Stomach (tissue), 9 donors: Measurements from ENCODE around the gene NKX6-2. TPM values are rescaled to one million over a fixed set of nuclear protein-coding genes. Genes with fewer than 3 reads are reported as not detected.

ENCODE experiments used
- DNase-seq, 2 donors: peaks; one replicate each; pipeline versions ENCODE4 v3.0.0 to v3.0.0-alpha.2; 2013 to 2019
- H3K27ac ChIP-seq, 5 donors: fragments of 200-600 bp in 4 of 5; sonication (generic) in 4 of 5; one replicate each; pipeline ENCODE4 v1.5.1; 2013 to 2019; ENCODE audit warnings: mild to moderate bottlenecking in 1 of 5, moderate library complexity in 1 of 5
- H3K27me3 ChIP-seq, 3 donors: fragments of 200-600 bp; sonication (generic); one replicate each; pipeline ENCODE4 v1.5.1; 2017 to 2019; ENCODE audit warnings: mixed run types in 1 of 3
- H3K36me3 ChIP-seq, 4 donors: fragments of 200-600 bp; sonication (generic); 1 replicate in 3 of 4; 2 replicates in 1 of 4; pipeline ENCODE4 v1.5.1; 2016 to 2019
- H3K4me1 ChIP-seq, 4 donors: fragments of 200-600 bp; sonication (generic); one replicate each; pipeline ENCODE4 v1.5.1; 2016 to 2019
- H3K4me3 ChIP-seq, 4 donors: fragments of 200-600 bp; sonication (generic) in 3 of 4; one replicate each; pipeline ENCODE4 v1.5.1; 2016 to 2019; ENCODE audit warnings: mild to moderate bottlenecking in 1 of 4
- H3K9me3 ChIP-seq, 4 donors: fragments of 200-600 bp; sonication (generic); one replicate each; pipeline ENCODE4 v1.5.1; 2016 to 2019
- CTCF ChIP-seq, 7 experiments: fragments of 450-650 bp in 4 of 7; fragments of 200-600 bp in 3 of 7; sonication (generic) in 3 of 7; IDR thresholded peaks; one replicate each; pipeline ENCODE4 v1.5.1; 2016 to 2019; ENCODE audit warnings: antibody characterized with exemption in 7 of 7, control low read depth in 2 of 7, mild to moderate bottlenecking in 1 of 7
- EP300 ChIP-seq: sonication (generic); formaldehyde crosslinking; IDR thresholded peaks from one replicate; pipeline ENCODE4 v1.6.1; 2017; ENCODE audit warnings: antibody characterized with exemption
- POLR2A ChIP-seq, 4 donors: fragments of 450-650 bp; IDR thresholded peaks; one replicate each; pipeline ENCODE4 v1.6.1; 2016; ENCODE audit warnings: antibody characterized with exemption in 4 of 4, control low read depth in 2 of 4, mild to moderate bottlenecking in 1 of 4, moderate library complexity in 1 of 4
- POLR2AphosphoS5 ChIP-seq, 3 donors: sonication (generic); formaldehyde crosslinking; IDR thresholded peaks; one replicate each; pipeline ENCODE4 v1.6.1; 2016; ENCODE audit warnings: antibody characterized with exemption in 3 of 3
- WGBS, 5 donors: extraction: QIAGEN DNeasy Blood & Tissue Kit in 3 of 5; methylation state at CpG; one replicate each; pipeline versions ENCODE4 v1.1.5 to v1.1.7; 2013 to 2018; 5-methylcytosine and 5-hydroxymethylcytosine counted together
- intact Hi-C: fragments of 100-400 bp; cut with DNase I; formaldehyde crosslinking; loops from one replicate; pipeline ENCODE4 v1.15.1; 2023; ENCODE audit warnings: low total_unique reads
- polyA plus RNA-seq, 3 donors: library from polyadenylated mRNA; stranded (reverse); fragments of 200-250 nt; gene quantifications; one replicate each; pipeline ENCODE4 v1.2.3, GENCODE V29; 2013
- total RNA-seq, 5 donors: library from RNA; depleted of rRNA; stranded (reverse); fragments of >200 nt; gene quantifications; one replicate each; pipeline versions ENCODE4 v1.1.0 to v1.2.3, GENCODE V29; 2014 to 2016
- donor health status: healthy with polysubstance abuse.
- donor health status: Bipolar disorder and iron deficiency.
- donor health status: healthy.

NKX6-2 gene
- total and polyA plus RNA-seq, 8 donors, result 0.65 to 75.8 (median 10.0) TPM; not detected in 2

DNA sequence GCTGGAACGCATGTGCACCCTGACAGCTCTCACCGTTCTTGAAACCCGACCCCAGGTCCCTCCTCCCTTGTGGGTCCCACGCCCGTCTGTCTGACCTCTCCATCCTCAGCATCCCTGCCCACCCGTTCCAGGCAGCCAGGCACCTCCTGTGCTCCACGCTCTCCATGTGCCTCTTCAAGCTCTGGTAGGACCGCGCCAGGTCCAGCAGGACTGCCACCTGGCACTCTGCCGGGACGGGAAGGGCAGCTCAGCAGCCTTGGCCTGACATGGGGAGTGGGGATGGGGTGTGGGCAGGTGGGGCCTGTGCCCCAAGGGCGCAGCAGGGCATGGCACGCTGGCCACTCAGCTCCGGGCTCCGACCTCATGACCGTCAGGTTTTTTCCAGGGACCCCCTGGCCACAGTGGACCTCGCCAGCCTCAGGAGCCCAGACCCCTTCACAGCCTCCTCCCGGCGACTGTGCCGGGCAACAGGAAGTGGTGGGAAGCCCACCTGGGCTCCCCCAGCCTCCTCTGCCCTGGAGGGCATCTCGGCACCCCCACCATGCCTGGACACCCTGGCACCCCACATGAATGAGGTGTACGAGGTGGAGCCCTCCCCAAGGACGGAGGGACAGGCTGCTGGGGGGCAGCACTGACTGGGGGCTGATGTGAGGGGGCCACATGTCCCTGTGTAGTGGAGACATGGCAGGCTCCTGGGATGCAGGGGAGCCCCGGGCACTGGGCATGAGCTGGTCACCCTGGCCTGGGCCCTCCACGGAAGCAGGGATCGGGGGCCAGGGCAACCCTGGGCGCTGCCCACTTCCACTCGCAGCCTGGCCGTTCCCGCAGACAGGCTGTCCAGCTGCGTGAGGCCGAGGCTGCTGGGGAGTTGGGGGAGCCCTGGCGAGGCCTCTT lies 25.1 kb upstream of the NKX6-2 start:
- Histone ChIP-seq H3K36me3 (no peaks in the 10 kb centered on the region), H3K4me3 (no peak overlapping the region), H3K27me3 (peaks cover 0 to 76% (median 0%) of the 10 kb centered on the region in 3 donors), H3K9me3 (no peaks in the 10 kb centered on the region), H3K27ac (no peak overlapping the region), H3K4me1 (no peaks in the 10 kb centered on the region)
- intact Hi-C loops, result no loop called here
- DNase-seq, result no peak
- TF ChIP-seq POLR2A (IDR thresholded peaks at IDR 0.05), result no peak
- TF ChIP-seq EP300, result no peak
- no peak for TF ChIP-seq POLR2AphosphoS5 (IDR thresholded peaks at IDR 0.05)
- TF ChIP-seq CTCF (IDR thresholded peaks at IDR 0.05), result no peak
- WGBS, 5 donors, result 66 to 75% (median 71%) methylated on average over 26 to 33 of the region's 33 CpGs

DNA sequence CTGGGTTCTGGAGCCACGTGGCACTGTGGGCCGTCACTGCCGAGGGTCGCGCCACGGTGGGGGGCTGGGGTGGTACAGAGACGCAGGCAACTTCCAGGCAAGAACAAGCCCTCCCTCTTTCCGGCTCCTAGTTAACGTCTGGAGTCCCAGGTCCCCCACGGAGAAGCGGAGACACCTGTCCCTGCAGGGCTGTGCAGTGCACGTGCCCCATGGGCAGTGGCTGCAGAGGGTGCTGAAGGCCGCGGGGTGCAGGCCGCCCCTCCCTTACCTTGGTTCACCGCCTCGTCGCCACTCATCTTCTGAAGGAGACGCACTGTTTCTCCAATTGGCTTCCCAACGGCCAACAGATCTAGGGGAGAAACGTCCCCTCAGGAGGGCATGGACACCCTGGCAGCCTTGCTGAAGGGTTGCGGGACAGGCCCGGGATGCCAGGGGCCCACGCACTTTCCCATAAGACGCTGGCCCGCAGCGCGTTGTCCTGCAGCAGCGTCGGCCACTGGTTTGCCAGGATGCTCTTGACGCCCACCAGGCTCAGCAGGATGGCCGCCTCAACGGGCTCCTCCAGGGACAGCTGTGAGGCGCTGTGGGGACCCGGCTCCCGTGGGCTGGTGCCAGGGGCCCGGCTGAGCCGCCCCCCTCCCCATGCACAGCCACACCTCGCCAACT lies 24.3 kb upstream of the NKX6-2 start:
- WGBS, 5 donors, result 83 to 88% (median 83%) methylated on average over 20 to 39 of the region's 39 CpGs
- peak in 1 of 2 donors; percentile 23 for DNase-seq

DNA sequence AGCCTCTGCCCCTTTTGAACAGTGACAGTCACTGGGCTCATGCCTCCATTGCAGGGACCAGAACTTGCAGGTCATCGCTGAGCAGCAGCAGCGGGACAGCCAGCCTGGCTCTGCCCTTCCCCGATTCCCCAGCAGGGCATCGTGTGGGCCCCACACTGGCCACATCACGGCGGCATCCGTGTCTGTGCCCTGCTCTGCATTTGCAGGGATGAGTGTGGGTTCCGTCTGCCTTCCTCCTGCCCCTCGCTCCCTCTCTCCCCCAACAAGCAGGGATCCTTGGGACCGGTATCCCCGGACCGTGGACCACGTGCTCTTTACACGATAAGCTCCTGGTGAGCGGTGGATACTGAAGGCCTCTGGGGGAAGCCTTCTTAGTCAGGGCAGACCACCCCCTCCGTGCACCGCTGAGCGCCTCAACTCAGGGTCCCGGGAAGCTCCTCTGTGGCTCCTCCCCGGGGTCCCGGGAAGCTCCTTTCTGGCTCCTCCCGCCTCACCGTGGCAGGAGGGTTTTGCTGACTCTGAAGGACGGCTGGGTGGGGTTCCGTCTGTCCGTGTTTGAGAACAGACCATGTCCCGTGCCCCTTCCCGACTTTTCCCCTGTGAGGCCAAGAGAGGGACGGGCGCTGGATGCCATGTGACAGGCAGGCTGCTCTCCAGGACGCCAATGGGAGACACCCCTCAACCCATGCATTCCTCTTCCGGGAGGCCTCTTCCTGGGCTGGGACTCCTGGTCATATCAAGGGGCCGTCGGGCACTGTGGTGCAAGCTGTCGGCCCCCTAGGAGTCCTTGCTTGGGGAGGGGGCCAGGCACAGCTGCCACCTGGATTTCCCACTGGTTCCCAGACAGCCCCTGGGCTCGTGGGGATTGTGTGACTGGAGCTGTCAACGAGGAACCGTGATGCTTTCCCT lies 23.5 kb upstream of the NKX6-2 start:
- intact Hi-C loops, result no loop called here
- no peak for TF ChIP-seq POLR2A (IDR thresholded peaks at IDR 0.05)
- no peak for TF ChIP-seq POLR2AphosphoS5 (IDR thresholded peaks at IDR 0.05)
- no peak for TF ChIP-seq EP300
- TF ChIP-seq CTCF (IDR thresholded peaks at IDR 0.05), result no peak
- peak in 1 of 2 donors; percentile 21 for DNase-seq
- Histone ChIP-seq H3K4me3 (no peak overlapping the region), H3K27ac (no peak overlapping the region), H3K9me3 (no peaks in the 10 kb centered on the region), H3K36me3 (no peaks in the 10 kb centered on the region), H3K27me3 (peaks cover 0 to 66% (median 0%) of the 10 kb centered on the region in 3 donors), H3K4me1 (no peaks in the 10 kb centered on the region)
- 83 to 90% (median 84%) methylated on average over 25 to 38 of the region's 38 CpGs for WGBS, 5 donors

More for the DNA sequence above, 24.3 kb upstream of the NKX6-2 start:
- peaks cover 0 to 69% (median 0%) of the 10 kb centered on the region in 3 donors for H3K27me3 ChIP-seq
- TF ChIP-seq POLR2A (IDR thresholded peaks at IDR 0.05) (no peak), CTCF (IDR thresholded peaks at IDR 0.05) (no peak), POLR2AphosphoS5 (IDR thresholded peaks at IDR 0.05) (no peak), EP300 (no peak)
- intact Hi-C loops, result no loop called here
- H3K4me1 ChIP-seq, result no peaks in the 10 kb centered on the region
- no peak overlapping the region for H3K27ac ChIP-seq
- no peak overlapping the region for H3K4me3 ChIP-seq
- H3K36me3 ChIP-seq, result no peaks in the 10 kb centered on the region
- no peaks in the 10 kb centered on the region for H3K9me3 ChIP-seq
